HepG2 (cell line): Measurements from ENCODE around the gene LOXL4. TPM values are rescaled to one million over a fixed set of nuclear protein-coding genes. Genes with fewer than 3 reads are reported as not detected.
"Not testable (repeated sequence)": the region's sequence is repeated elsewhere in the genome, so short reads cannot be mapped to it uniquely, and the experiment has no call there.

ENCODE experiments used
- ATAC-seq: fragments of 200-7000 bp; cut with Tn5 transposase; 3 replicates; pipeline ENCODE4 v1.9.1; 2020; ENCODE audit warnings: mild to moderate bottlenecking, moderate library complexity
- BruUV-seq: library from RNA; stranded (reverse); fragments of 400-500 nt; replicated peaks from 2 replicates; lab custom pipeline; 2021; lab: Mats Ljungman, UMichigan
- CTCF ChIA-PET: fragments of 300-600 bp; formaldehyde crosslinking; extraction: SDS; loops from one replicate; lab custom pipeline; 2021; ENCODE audit warnings: low total read pairs, inconsistent platforms, low intra/inter-chr PET ratio; lab: Yijun Ruan, JAX
- POLR2A ChIA-PET: fragments of 350-600 bp; sonication (Branson Sonifier 250); formaldehyde crosslinking; loops from one replicate; lab custom pipeline; 2020; ENCODE audit warnings: antibody characterized with exemption, inconsistent platforms; lab: Yijun Ruan, JAX
- DNase-seq: peaks from one replicate; pipeline ENCODE4 v3.0.0-alpha.2; 2015; ENCODE audit warnings: low spot score
- FAIRE-seq: peaks from 3 replicates; lab custom pipeline; 2011; peaks lifted over from hg19 to GRCh38; lab: Jason Lieb, UNC
- H2AFZ ChIP-seq: one replicate; pipeline ENCODE4 v1.6.1; 2011; ENCODE audit warnings: low read length, inconsistent platforms
- H3K27ac ChIP-seq: fragments of 300-600 bp; 3 replicates; pipeline ENCODE4 v1.8.0; 2011; ENCODE audit warnings: mixed run types, mild to moderate bottlenecking, mixed read lengths, low read length, inconsistent platforms; ENCODE audit not compliant: insufficient read depth; ENCODE audit errors: extremely low read length
- H3K27me3 ChIP-seq, 2 experiments: fragments of 200-600 bp in 1 of 2; 2 replicates in 1 of 2; 3 replicates in 1 of 2; pipeline versions ENCODE4 v1.6.0 to v1.8.0; 2011; ENCODE audit warnings: low read length in 2 of 2, mild to moderate bottlenecking in 2 of 2, moderate library complexity in 2 of 2, inconsistent platforms in 1 of 2; ENCODE audit not compliant: insufficient read depth in 2 of 2, control insufficient read depth in 1 of 2
- H3K36me3 ChIP-seq, 2 experiments: fragments of 200-600 bp in 1 of 2; replicated peaks in 1 of 2; 2 replicates in 1 of 2; 3 replicates in 1 of 2; pipeline versions ENCODE4 v1.5.1 to v1.8.0; 2011; ENCODE audit warnings: low read length in 2 of 2, inconsistent platforms in 1 of 2; ENCODE audit not compliant: insufficient read depth in 2 of 2, control insufficient read depth in 1 of 2
- H3K4me1 ChIP-seq: 2 replicates; pipeline ENCODE4 v1.5.1; 2012; ENCODE audit warnings: low read length, inconsistent platforms; ENCODE audit not compliant: insufficient read depth
- H3K4me2 ChIP-seq: 2 replicates; pipeline ENCODE4 v1.6.0; 2011; ENCODE audit warnings: low read depth, low read length, inconsistent platforms
- H3K4me3 ChIP-seq, 3 experiments: fragments of 200-600 bp in 1 of 3; sonication (generic), shearing (Covaris generic) in 1 of 3; replicated peaks in 1 of 3; 2 replicates each; pipeline ENCODE4 v1.5.1; 2011 to 2016; ENCODE audit warnings: low read length in 3 of 3, inconsistent platforms in 2 of 3, low read depth in 2 of 3, mild to moderate bottlenecking in 2 of 3, control low read depth in 1 of 3, mixed read lengths in 1 of 3; ENCODE audit not compliant: insufficient read depth in 1 of 3
- H3K79me2 ChIP-seq: one replicate; pipeline ENCODE4 v1.6.1; 2011; ENCODE audit warnings: low read length, inconsistent platforms; ENCODE audit not compliant: insufficient read depth
- H3K9ac ChIP-seq: 2 replicates; pipeline ENCODE4 v1.6.0; 2011; ENCODE audit warnings: mild to moderate bottlenecking, low read depth, low read length, inconsistent platforms; ENCODE audit not compliant: insufficient read depth
- H3K9me3 ChIP-seq: 2 replicates; pipeline ENCODE4 v1.5.1; 2012; ENCODE audit warnings: mild to moderate bottlenecking, low read length
- H4K20me1 ChIP-seq: 2 replicates; pipeline ENCODE4 v1.6.0; 2011; ENCODE audit warnings: inconsistent platforms, mild to moderate bottlenecking, low read length, moderate library complexity; ENCODE audit not compliant: insufficient read depth
- GABPA ChIP-seq, 2 experiments: IDR thresholded peaks; 2 replicates each; pipeline ENCODE4 v1.6.1; 2011 to 2016; ENCODE audit warnings: low read depth in 2 of 2, low read length in 1 of 2, missing biosample characterization in 1 of 2, missing genetic modification characterization in 1 of 2
- GATAD1 ChIP-seq: IDR thresholded peaks from 2 replicates; pipeline ENCODE4 v1.6.1; 2016; ENCODE audit warnings: missing genetic modification reagents, missing compliant biosample characterization
- NONO ChIP-seq, 2 experiments: fragments of 450-650 bp in 1 of 2; sonication (generic) in 1 of 2; formaldehyde crosslinking in 1 of 2; IDR thresholded peaks in 1 of 2; conservative IDR thresholded peaks in 1 of 2; 2 replicates each; pipeline versions ENCODE4 v1.6.1 to v1.8.0; 2017 to 2022; ENCODE audit warnings: mild to moderate bottlenecking in 1 of 2, missing genetic modification reagents in 1 of 2, moderate library complexity in 1 of 2
- STAT5B ChIP-seq: sonication (generic); formaldehyde crosslinking; IDR thresholded peaks from 2 replicates; pipeline ENCODE4 v1.4.0; 2020; ENCODE audit warnings: missing genetic modification reagents
- TOPORS ChIP-seq: sonication (generic); formaldehyde crosslinking; IDR thresholded peaks from 2 replicates; pipeline ENCODE4 v1.8.0; 2023; ENCODE audit warnings: mild to moderate bottlenecking, missing genetic modification reagents
- WGBS: methylation state at CpG from one replicate; pipeline ENCODE4 v1.1.6; 2017; ENCODE audit warnings: low lambda C conversion rate; 5-methylcytosine and 5-hydroxymethylcytosine counted together
- in situ Hi-C: cut with HindIII; loops from 2 replicates; pipeline ENCODE4 v1.10.0; 2017; ENCODE audit warnings: low pct_unique_long_range_greater_than_20kb; ENCODE audit not compliant: extremely low pct_ligation_motif_present
- intact Hi-C: fragments of 100-400 bp; cut with micrococcal nuclease; formaldehyde crosslinking; loops from one replicate; pipeline ENCODE4 v1.10.0; 2022; ENCODE audit not compliant: unreplicated experiment
- polyA plus RNA-seq, 8 experiments: library from polyadenylated mRNA; depleted of rRNA in 3 of 8; stranded (reverse) in 7 of 8; unstranded in 1 of 8; fragments of >200 nt; fragmentation: Illumina TruSeq in 4 of 8; extraction: Trizol in 4 of 8; gene quantifications; 2 replicates each; pipeline versions ENCODE4 v1.2.1 to v1.2.3, GENCODE V29; 2011 to 2016; ENCODE audit warnings: low read depth in 4 of 8, missing spikeins in 1 of 8, mixed read lengths in 1 of 8; ENCODE audit not compliant: insufficient read depth in 1 of 8
- total RNA-seq, 5 experiments: library from RNA; depleted of rRNA; stranded (reverse); fragments of >200 nt; fragmentation: Illumina TruSeq; extraction: Trizol; gene quantifications; 2 replicates each; pipeline ENCODE4 v1.2.3, GENCODE V29; 2016; ENCODE audit warnings: low read depth in 1 of 5

LOXL4 gene
- total and polyA plus RNA-seq, 2 of the 13 experiments (the other 11 are each of a cell fraction or from before 2014, with no cell fraction given), result 8.8 to 21.1 TPM

DNA sequence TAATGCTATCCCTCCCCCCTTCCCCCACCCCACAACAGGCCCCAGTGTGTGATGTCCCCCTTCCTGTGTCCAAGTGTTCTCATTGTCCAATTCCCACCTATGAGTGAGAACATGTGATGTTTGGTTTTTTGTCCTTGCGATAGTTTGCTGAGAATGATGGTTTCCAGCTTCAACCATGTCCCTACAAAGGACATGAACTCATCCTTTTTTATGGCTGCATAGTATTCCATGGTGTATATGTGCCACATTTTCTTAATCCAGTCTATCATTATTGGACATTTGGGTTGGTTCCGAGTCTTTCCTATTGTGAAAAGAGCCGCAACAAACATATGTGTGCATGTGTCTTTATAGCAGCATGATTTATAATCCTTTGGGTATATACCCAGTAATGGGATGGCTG lies 40.3 kb downstream of the LOXL4 start:
- POLR2A ChIA-PET, DNase-seq, ATAC-seq, FAIRE-seq, BruUV-seq, H3K79me2 ChIP-seq, H3K4me3 ChIP-seq, H3K27me3 ChIP-seq, CTCF ChIA-PET, H3K36me3 ChIP-seq, H2AFZ ChIP-seq, intact Hi-C loops, H4K20me1 ChIP-seq, H3K27ac ChIP-seq, H3K4me1 ChIP-seq, in situ Hi-C loops, H3K4me2 ChIP-seq, H3K9ac ChIP-seq, H3K9me3 ChIP-seq: not testable (repeated sequence)
- WGBS, result 96% methylated on average over 3 of the region's 3 CpGs

DNA sequence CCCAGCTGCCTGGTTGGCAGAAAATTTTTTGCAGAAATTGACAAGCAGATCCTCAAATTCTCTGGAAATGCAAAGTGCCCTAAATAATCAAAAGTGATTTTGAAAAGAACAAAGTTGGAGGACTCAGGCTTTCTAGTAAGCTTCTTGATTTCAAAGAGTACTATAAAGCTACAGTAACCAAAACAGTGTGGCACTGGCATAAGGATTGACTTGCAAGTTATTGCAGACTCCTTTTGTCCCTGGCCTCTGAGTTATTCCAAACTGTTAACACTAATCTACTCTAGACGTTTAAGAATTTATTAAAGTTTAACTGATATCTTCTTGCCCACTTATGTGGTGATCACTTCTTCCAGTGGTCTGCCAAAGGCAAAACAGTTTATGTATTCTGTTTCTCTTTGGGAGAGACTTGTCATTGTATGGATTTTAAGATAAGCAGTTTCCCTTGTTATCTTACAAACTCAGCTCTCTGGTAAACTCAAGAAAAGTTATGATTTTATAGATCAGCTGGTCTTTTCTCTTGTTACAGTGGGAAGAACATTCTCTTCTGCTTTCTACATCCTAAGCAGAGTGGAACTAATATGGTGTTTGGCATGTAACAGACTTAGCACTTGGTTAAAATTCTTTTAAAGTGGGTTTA lies 41.4 kb downstream of the LOXL4 start:
- Histone ChIP-seq H3K9me3 (no peaks in the 10 kb centered on the region), H3K9ac (no peak overlapping the region), H3K4me1 (no peaks in the 10 kb centered on the region)
- BruUV-seq, result no TSS peak
- WGBS, result 64% methylated on average over 1 of the region's 1 CpG
- CTCF ChIA-PET, result no interaction called here
- no peak for TF ChIP-seq NONO (IDR thresholded peaks at IDR 0.05)
- no peak for TF ChIP-seq NONO (CRISPR knock-in tag; conservative IDR thresholded peaks at IDR 0.05)
- no peak for TF ChIP-seq GABPA (IDR thresholded peaks at IDR 0.05; ENCODE audit: low read depth, low read length)
- no peak for TF ChIP-seq GABPA (CRISPR knock-in tag; IDR thresholded peaks at IDR 0.05; ENCODE audit: low read depth)
- TF ChIP-seq GATAD1 (CRISPR knock-in tag), result no peak
- no peak for TF ChIP-seq TOPORS (CRISPR knock-in tag)
- no peak for TF ChIP-seq STAT5B (CRISPR knock-in tag)
- TF ChIP-seq, all 625 proteins: peak for 0
- POLR2A ChIA-PET, result no interaction called here
- Histone ChIP-seq H3K4me3 (no peak overlapping the region), H4K20me1 (peaks cover 6% of the 10 kb centered on the region; the same call in 1 of the 2 replicates), H3K27ac (no peak overlapping the region), H3K27me3 (no peaks in the 10 kb centered on the region), H2AFZ (no peak overlapping the region), H3K36me3 (no peaks in the 10 kb centered on the region), H3K4me2 (no peak overlapping the region), H3K79me2 (no peaks in the 10 kb centered on the region)
- intact Hi-C loops, result no loop called here
- FAIRE-seq, result no peak
- no peak for DNase-seq
- ATAC-seq, result no peak
- in situ Hi-C loops, result no loop called here
